ENCODE data around the gene ACTG1. TPM values are rescaled to one million over a fixed set of nuclear protein-coding genes. Genes with fewer than 3 reads are reported as not detected.

The ACTG1 gene
- total RNA-seq, 1 experiment from 2014 or later: 3,455 TPM

GRCh38 chr17:81484195-81484979 is 28.2 kb downstream of the ACTG1 start (continued):
- no peak for TF ChIP-seq ZNF317 (CRISPR knock-in tag; IDR thresholded peaks at IDR 0.05; ENCODE audit: borderline replicate concordance, low read depth)
- TF ChIP-seq GTF2I (CRISPR knock-in tag; conservative IDR thresholded peaks at IDR 0.05): no peak
- TF ChIP-seq ZNF263 (CRISPR knock-in tag; IDR thresholded peaks at IDR 0.05; ENCODE audit: low read depth): peak; percentile 58
- TF ChIP-seq TEAD1 (CRISPR knock-in tag; IDR thresholded peaks at IDR 0.05): peak; percentile 76
- TF ChIP-seq GABPB1 (CRISPR knock-in tag; IDR thresholded peaks at IDR 0.05): peak; percentile 39; the same call in 1 of the 2 replicates
- TF ChIP-seq FOXP4 (CRISPR knock-in tag; IDR thresholded peaks at IDR 0.05): 0 out of 2 replicates have a peak, but pooled peaks have one; percentile 56
- TF ChIP-seq CREB1 (CRISPR knock-in tag; IDR thresholded peaks at IDR 0.05): no peak
- no peak for TF ChIP-seq ARID4B (CRISPR knock-in tag; IDR thresholded peaks at IDR 0.05; ENCODE audit: borderline replicate concordance)
- TF ChIP-seq ETV6 (CRISPR knock-in tag; IDR thresholded peaks at IDR 0.05): peak; percentile 72; the same call in 1 of the 2 replicates
- peak; percentile 70; the same call in 1 of the 2 replicates for TF ChIP-seq TP53 (CRISPR knock-in tag; IDR thresholded peaks at IDR 0.05)
- TF ChIP-seq NR1H2 (CRISPR knock-in tag; IDR thresholded peaks at IDR 0.05): no peak
- no peak; the same call in none of the 2 replicates for TF ChIP-seq E2F4 (CRISPR knock-in tag; IDR thresholded peaks at IDR 0.05; ENCODE audit: borderline replicate concordance, low read depth)
- TF ChIP-seq ZNF232 (CRISPR knock-in tag; IDR thresholded peaks at IDR 0.05): peak; percentile 78
- TF ChIP-seq FOXJ3 (CRISPR knock-in tag; IDR thresholded peaks at IDR 0.05; ENCODE audit: borderline replicate concordance): no peak
- no peak for TF ChIP-seq ESRRA (CRISPR knock-in tag; IDR thresholded peaks at IDR 0.05; ENCODE audit: borderline replicate concordance)
- peak; percentile 95 for TF ChIP-seq HMGXB4 (CRISPR knock-in tag; IDR thresholded peaks at IDR 0.05)
- TF ChIP-seq JUN (CRISPR knock-in tag; IDR thresholded peaks at IDR 0.05): no peak
- 0 out of 2 replicates have a peak, but pooled peaks have one; percentile 15 for TF ChIP-seq NR2C2 (CRISPR knock-in tag; IDR thresholded peaks at IDR 0.05)
- TF ChIP-seq ZNF219 (CRISPR knock-in tag; IDR thresholded peaks at IDR 0.05; ENCODE audit: borderline replicate concordance): no peak
- peak; percentile 81; the same call in 1 of the 2 replicates for TF ChIP-seq FOXP1 (CRISPR knock-in tag; IDR thresholded peaks at IDR 0.05; ENCODE audit: borderline replicate concordance)
- no peak for TF ChIP-seq NFATC4 (CRISPR knock-in tag; IDR thresholded peaks at IDR 0.05)
- TF ChIP-seq CREM (CRISPR knock-in tag; IDR thresholded peaks at IDR 0.05): 0 out of 2 replicates have a peak, but pooled peaks have one; percentile 48
- no peak for TF ChIP-seq SMAD4 (CRISPR knock-in tag; IDR thresholded peaks at IDR 0.05)
- TF ChIP-seq AR (CRISPR knock-in tag; IDR thresholded peaks at IDR 0.05): no peak
- TF ChIP-seq SP1 (CRISPR knock-in tag; conservative IDR thresholded peaks at IDR 0.05): peak; percentile 85
- TF ChIP-seq MAX (CRISPR knock-in tag; IDR thresholded peaks at IDR 0.05): peak; percentile 62; the same call in 1 of the 2 replicates

Data from WTC11 (cell line).